Measurements from ENCODE around the gene TLK1. TPM values are rescaled to one million over a fixed set of nuclear protein-coding genes. Genes with fewer than 3 reads are reported as not detected.
"Not testable (repeated sequence)": the region's sequence is repeated elsewhere in the genome, so short reads cannot be mapped to it uniquely, and the experiment has no call there.

TLK1 gene
- total RNA-seq, 1 donor from 2014 or later, result 58.1 TPM

- Histone ChIP-seq H3K27me3 (no peaks in the 10 kb centered on the region), H3K4me1 (no peaks in the 10 kb centered on the region), H3K27ac (no peak overlapping the region), H3K9me3 (no peaks in the 10 kb centered on the region), H3K4me3 (no peak overlapping the region), H3K36me3 (no peaks in the 10 kb centered on the region)
- no peak for TF ChIP-seq CTCF (IDR thresholded peaks at IDR 0.05)
- DNase-seq, result no peak
- intact Hi-C loops (cut with DNase I), result no loop called here
- no peak for ATAC-seq
These were observed 6.8 kb upstream of the TLK1 start for GRCh38 chr2:171167352-171167997.

- ATAC-seq, result no peak
- DNase-seq, result no peak
- TF ChIP-seq CTCF (IDR thresholded peaks at IDR 0.05), result no peak
- no peak overlapping the region for H3K27ac ChIP-seq
- intact Hi-C loops (cut with DNase I), result no loop called here
- H3K27me3 ChIP-seq, result no peaks in the 10 kb centered on the region
- H3K36me3 ChIP-seq, result no peaks in the 10 kb centered on the region
- H3K9me3 ChIP-seq, result no peaks in the 10 kb centered on the region
- H3K4me3 ChIP-seq, result no peak overlapping the region
- peaks cover 8% of the 10 kb centered on the region for H3K4me1 ChIP-seq
These were observed 5.8 kb upstream of the TLK1 start for GRCh38 chr2:171166328-171166983.

- H3K27me3 ChIP-seq, result no peaks in the 10 kb centered on the region
- no peaks in the 10 kb centered on the region for H3K36me3 ChIP-seq
- ATAC-seq (no peak), DNase-seq (no peak)
- H3K9me3 ChIP-seq, result no peaks in the 10 kb centered on the region
- H3K4me1 ChIP-seq, result peaks cover 8% of the 10 kb centered on the region
- intact Hi-C loops (cut with DNase I), result no loop called here
- H3K4me3 ChIP-seq, result no peak overlapping the region
- no peak for TF ChIP-seq CTCF (IDR thresholded peaks at IDR 0.05)
- H3K27ac ChIP-seq, result no peak overlapping the region
These were observed 5.3 kb upstream of the TLK1 start for GRCh38 chr2:171165967-171166327.

- no peak for TF ChIP-seq CTCF (IDR thresholded peaks at IDR 0.05)
- Histone ChIP-seq H3K36me3 (no peaks in the 10 kb centered on the region), H3K4me1 (peaks cover 8% of the 10 kb centered on the region), H3K27me3 (no peaks in the 10 kb centered on the region), H3K4me3 (no peak overlapping the region), H3K9me3 (no peaks in the 10 kb centered on the region), H3K27ac (no peak overlapping the region)
- ATAC-seq (no peak), DNase-seq (no peak)
- intact Hi-C loops (cut with DNase I), result no loop called here
These were observed 2.6 kb upstream of the TLK1 start for GRCh38 chr2:171163261-171163660.

- peaks cover 11% of the 10 kb centered on the region for H3K4me1 ChIP-seq
- intact Hi-C loops (cut with DNase I); H3K27ac ChIP-seq; H3K36me3 ChIP-seq; DNase-seq; H3K4me3 ChIP-seq; ATAC-seq; H3K9me3 ChIP-seq; H3K27me3 ChIP-seq: not testable (repeated sequence)
These were observed 2.0 kb upstream of the TLK1 start for GRCh38 chr2:171162522-171163197.

All from upper lobe of right lung (tissue), 1 donor.